Measurements from ENCODE around the gene SBK3.

DNA sequence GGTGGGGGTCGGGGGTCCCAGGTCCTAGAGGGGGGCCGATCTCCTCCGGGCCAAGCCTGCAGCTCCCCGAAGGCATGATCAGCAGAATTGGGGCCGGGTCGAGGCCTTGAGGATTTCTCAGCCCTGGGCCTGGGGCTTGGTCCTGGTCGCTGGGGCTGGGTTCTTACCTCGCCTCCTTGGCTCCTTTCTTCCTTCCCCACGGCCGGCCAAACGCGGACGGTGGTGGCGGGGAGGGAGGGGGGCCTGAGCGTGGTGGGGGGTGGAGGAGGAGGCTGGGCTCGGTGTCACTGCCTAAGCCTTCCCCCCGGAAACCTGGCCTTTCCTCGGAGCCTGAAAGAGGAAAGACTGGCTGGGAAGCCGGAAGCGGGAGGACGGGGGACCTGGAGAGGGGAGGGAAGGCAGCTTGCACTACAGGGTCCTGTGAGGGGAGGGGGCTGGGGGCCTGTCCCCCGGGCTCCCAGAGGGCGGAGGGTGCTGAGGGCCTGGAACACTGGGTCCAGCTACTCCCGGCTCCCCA lies 35.3 kb upstream of the SBK3 start, which contains the start of gene ZNF579:
- TF ChIP-seq POLR2A (IDR thresholded peaks at IDR 0.05): no peak
- TF ChIP-seq, protein P1, sequence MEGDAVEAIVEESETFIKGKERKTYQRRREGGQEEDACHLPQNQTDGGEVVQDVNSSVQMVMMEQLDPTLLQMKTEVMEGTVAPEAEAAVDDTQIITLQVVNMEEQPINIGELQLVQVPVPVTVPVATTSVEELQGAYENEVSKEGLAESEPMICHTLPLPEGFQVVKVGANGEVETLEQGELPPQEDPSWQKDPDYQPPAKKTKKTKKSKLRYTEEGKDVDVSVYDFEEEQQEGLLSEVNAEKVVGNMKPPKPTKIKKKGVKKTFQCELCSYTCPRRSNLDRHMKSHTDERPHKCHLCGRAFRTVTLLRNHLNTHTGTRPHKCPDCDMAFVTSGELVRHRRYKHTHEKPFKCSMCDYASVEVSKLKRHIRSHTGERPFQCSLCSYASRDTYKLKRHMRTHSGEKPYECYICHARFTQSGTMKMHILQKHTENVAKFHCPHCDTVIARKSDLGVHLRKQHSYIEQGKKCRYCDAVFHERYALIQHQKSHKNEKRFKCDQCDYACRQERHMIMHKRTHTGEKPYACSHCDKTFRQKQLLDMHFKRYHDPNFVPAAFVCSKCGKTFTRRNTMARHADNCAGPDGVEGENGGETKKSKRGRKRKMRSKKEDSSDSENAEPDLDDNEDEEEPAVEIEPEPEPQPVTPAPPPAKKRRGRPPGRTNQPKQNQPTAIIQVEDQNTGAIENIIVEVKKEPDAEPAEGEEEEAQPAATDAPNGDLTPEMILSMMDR (IDR thresholded peaks at IDR 0.05): no peak
- TF ChIP-seq POLR2AphosphoS5 (IDR thresholded peaks at IDR 0.05): peak; percentile 77
- TF ChIP-seq EP300 (IDR thresholded peaks at IDR 0.05): no peak

Data from gastroesophageal sphincter (tissue), 3 donors.